GM18868 (cell line): ENCODE data around the gene TIGD6.
"Not testable (repeated sequence)": the region's sequence is repeated elsewhere in the genome, so short reads cannot be mapped to it uniquely, and the experiment has no call there.

Source experiments
- ATAC-seq: cut with Tn5 transposase; IDR thresholded peaks from one replicate; pipeline ENCODE4 v1.9.1; 2021; ENCODE audit warnings: mild to moderate bottlenecking, moderate library complexity; ENCODE audit not compliant: unreplicated experiment

The TIGD6 gene

GRCh38 chr5:150000256-150000989 is at the start of gene TIGD6, which contains the start of gene HMGXB3:
TIGD6 (minus strand) TSS chr5:150000654; CDS start chr5:149996348, 4,306 bp downstream.
HMGXB3 (plus strand) TSS chr5:150000739; CDS start chr5:150004853, 4,114 bp downstream.
- peak; percentile 89 for ATAC-seq

GRCh38 chr5:150046031-150046430 is 45.6 kb upstream of the TIGD6 start:
- no peak for ATAC-seq

- no peak for ATAC-seq
Measured at GRCh38 chr5:150045549-150045948, 45.1 kb upstream of the TIGD6 start.

- ATAC-seq, result no peak
Measured at GRCh38 chr5:150044712-150045111, 44.3 kb upstream of the TIGD6 start.

- no peak for ATAC-seq
Measured at GRCh38 chr5:150044329-150044681, 43.9 kb upstream of the TIGD6 start.

GRCh38 chr5:150043657-150044328 is 43.3 kb upstream of the TIGD6 start:
- no peak for ATAC-seq

- ATAC-seq, result no peak
Measured at GRCh38 chr5:150042459-150042858, 42.0 kb upstream of the TIGD6 start.

GRCh38 chr5:150038547-150038946 is 38.1 kb upstream of the TIGD6 start:
- no peak for ATAC-seq

- no peak for ATAC-seq
Measured at GRCh38 chr5:150036513-150036912, 36.1 kb upstream of the TIGD6 start.

GRCh38 chr5:150035139-150035895 is 34.9 kb upstream of the TIGD6 start:
- peak; percentile 98 for ATAC-seq

- ATAC-seq, result no peak
Measured at GRCh38 chr5:150034662-150035061, 34.2 kb upstream of the TIGD6 start.

- no peak for ATAC-seq
Measured at GRCh38 chr5:150033334-150033733, 32.9 kb upstream of the TIGD6 start.

- not testable (repeated sequence) for ATAC-seq
Measured at GRCh38 chr5:150028047-150028446, 27.6 kb upstream of the TIGD6 start.

GRCh38 chr5:150026682-150027172 is 26.3 kb upstream of the TIGD6 start:
- no peak for ATAC-seq

GRCh38 chr5:150024346-150024984 is 24.0 kb upstream of the TIGD6 start:
- ATAC-seq, result no peak

- ATAC-seq, result no peak
Measured at GRCh38 chr5:150023136-150023535, 22.7 kb upstream of the TIGD6 start.

- no peak for ATAC-seq
Measured at GRCh38 chr5:150022681-150023080, 22.2 kb upstream of the TIGD6 start.

- ATAC-seq, result no peak
Measured at GRCh38 chr5:150022158-150022531, 21.7 kb upstream of the TIGD6 start.

- ATAC-seq, result no peak
Measured at GRCh38 chr5:150021491-150022157, 21.2 kb upstream of the TIGD6 start.

- no peak for ATAC-seq
Measured at GRCh38 chr5:150020249-150020648, 19.8 kb upstream of the TIGD6 start.
